ENCODE results near the gene OR1A1.

GRCh38 chr17:3197219-3197618 is 10.2 kb upstream of the OR1A1 start, which contains the start of gene OR1A2:
- TF ChIP-seq POLR2AphosphoS5 (IDR thresholded peaks at IDR 0.05; ENCODE audit: low read depth) (no peak), CTCF (IDR thresholded peaks at IDR 0.05; ENCODE audit: insufficient read depth, low read length) (no peak)
- TF ChIP-seq, protein P1, sequence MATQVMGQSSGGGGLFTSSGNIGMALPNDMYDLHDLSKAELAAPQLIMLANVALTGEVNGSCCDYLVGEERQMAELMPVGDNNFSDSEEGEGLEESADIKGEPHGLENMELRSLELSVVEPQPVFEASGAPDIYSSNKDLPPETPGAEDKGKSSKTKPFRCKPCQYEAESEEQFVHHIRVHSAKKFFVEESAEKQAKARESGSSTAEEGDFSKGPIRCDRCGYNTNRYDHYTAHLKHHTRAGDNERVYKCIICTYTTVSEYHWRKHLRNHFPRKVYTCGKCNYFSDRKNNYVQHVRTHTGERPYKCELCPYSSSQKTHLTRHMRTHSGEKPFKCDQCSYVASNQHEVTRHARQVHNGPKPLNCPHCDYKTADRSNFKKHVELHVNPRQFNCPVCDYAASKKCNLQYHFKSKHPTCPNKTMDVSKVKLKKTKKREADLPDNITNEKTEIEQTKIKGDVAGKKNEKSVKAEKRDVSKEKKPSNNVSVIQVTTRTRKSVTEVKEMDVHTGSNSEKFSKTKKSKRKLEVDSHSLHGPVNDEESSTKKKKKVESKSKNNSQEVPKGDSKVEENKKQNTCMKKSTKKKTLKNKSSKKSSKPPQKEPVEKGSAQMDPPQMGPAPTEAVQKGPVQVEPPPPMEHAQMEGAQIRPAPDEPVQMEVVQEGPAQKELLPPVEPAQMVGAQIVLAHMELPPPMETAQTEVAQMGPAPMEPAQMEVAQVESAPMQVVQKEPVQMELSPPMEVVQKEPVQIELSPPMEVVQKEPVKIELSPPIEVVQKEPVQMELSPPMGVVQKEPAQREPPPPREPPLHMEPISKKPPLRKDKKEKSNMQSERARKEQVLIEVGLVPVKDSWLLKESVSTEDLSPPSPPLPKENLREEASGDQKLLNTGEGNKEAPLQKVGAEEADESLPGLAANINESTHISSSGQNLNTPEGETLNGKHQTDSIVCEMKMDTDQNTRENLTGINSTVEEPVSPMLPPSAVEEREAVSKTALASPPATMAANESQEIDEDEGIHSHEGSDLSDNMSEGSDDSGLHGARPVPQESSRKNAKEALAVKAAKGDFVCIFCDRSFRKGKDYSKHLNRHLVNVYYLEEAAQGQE (IDR thresholded peaks at IDR 0.05; ENCODE audit: insufficient replicate concordance, low read depth): no peak

All from HL-60 (cell line).